SK-N-SH treated with all-trans-retinoic acid at 6 μM for 48 hours (cell line): ENCODE results near the gene ANTXR2.

Experiments
- ARNTL ChIP-seq: fragments of 450-650 bp; formaldehyde crosslinking; IDR thresholded peaks from 2 replicates; pipeline ENCODE4 v1.5.0; 2020; ENCODE audit warnings: low read depth, mild to moderate bottlenecking, moderate library complexity, borderline replicate concordance
- BACH2 ChIP-seq: fragments of 250-450 bp; sonication (Bioruptor Pico); IDR thresholded peaks from 2 replicates; pipeline ENCODE4 v1.9.0; 2021; ENCODE audit warnings: mild to moderate bottlenecking, borderline replicate concordance
- CREB5 ChIP-seq: fragments of 250-450 bp; sonication (Bioruptor Pico); IDR thresholded peaks from 2 replicates; pipeline ENCODE4 v1.5.1; 2020; ENCODE audit warnings: low read depth, mild to moderate bottlenecking, moderate library complexity
- ESRRG ChIP-seq: fragments of 250-450 bp; sonication (Bioruptor Pico); IDR thresholded peaks from 2 replicates; pipeline ENCODE4 v1.6.1; 2021; ENCODE audit warnings: mild to moderate bottlenecking
- OSR1 ChIP-seq: fragments of 250-450 bp; sonication (Bioruptor Pico); IDR thresholded peaks from 2 replicates; pipeline ENCODE4 v1.8.0; 2022; ENCODE audit warnings: moderate library complexity, mild to moderate bottlenecking, inconsistent platforms
- PATZ1 ChIP-seq: fragments of 250-450 bp; sonication (Bioruptor Pico); IDR thresholded peaks from 2 replicates; pipeline ENCODE4 v1.8.0; 2020; ENCODE audit warnings: mild to moderate bottlenecking, moderate library complexity, borderline replicate concordance
- RARB ChIP-seq: fragments of 250-450 bp; sonication (Bioruptor Pico); IDR thresholded peaks from 2 replicates; pipeline ENCODE4 v1.8.0; 2021; ENCODE audit warnings: mild to moderate bottlenecking, moderate library complexity
- TCF4 ChIP-seq: fragments of 250-450 bp; sonication (Bioruptor Pico); IDR thresholded peaks from 2 replicates; pipeline ENCODE4 v1.8.0; 2021; ENCODE audit warnings: mild to moderate bottlenecking, moderate library complexity, borderline replicate concordance
- ZFP30 ChIP-seq: fragments of 450-650 bp; formaldehyde crosslinking; IDR thresholded peaks from 2 replicates; pipeline ENCODE4 v1.5.0; 2022; ENCODE audit warnings: mild to moderate bottlenecking, moderate library complexity
- ZNF565 ChIP-seq: fragments of 450-650 bp; formaldehyde crosslinking; conservative IDR thresholded peaks from 2 replicates; pipeline ENCODE4 v1.5.0; 2020; ENCODE audit warnings: low read depth, mild to moderate bottlenecking, moderate library complexity
- ZNF70 ChIP-seq: fragments of 450-650 bp; formaldehyde crosslinking; IDR thresholded peaks from 2 replicates; pipeline ENCODE4 v1.5.0; 2020; ENCODE audit warnings: mild to moderate bottlenecking, moderate library complexity

- TF ChIP-seq TCF4 (CRISPR knock-in tag) (no peak), ZFP30 (CRISPR knock-in tag) (no peak), CREB5 (CRISPR knock-in tag) (no peak), ZNF70 (CRISPR knock-in tag) (no peak), RARB (CRISPR knock-in tag) (no peak), ESRRG (no peak), ZNF565 (CRISPR knock-in tag) (no peak), ARNTL (CRISPR knock-in tag) (no peak), PATZ1 (no peak), BACH2 (no peak), OSR1 (CRISPR knock-in tag) (no peak)
Observed at GRCh38 chr4:79869597-79870237, 203.3 kb downstream of the ANTXR2 start.
